ENCODE measurements around the gene GPR12.

- no peak for TF ChIP-seq EP300 (conservative IDR thresholded peaks at IDR 0.05; ENCODE audit: poor library complexity, severe bottlenecking)
- no peak for TF ChIP-seq EZH2 (IDR thresholded peaks at IDR 0.05; ENCODE audit: borderline replicate concordance, insufficient read depth, low read length, poor library complexity, severe bottlenecking)
- no peak for TF ChIP-seq CTCF (IDR thresholded peaks at IDR 0.05; ENCODE audit: poor library complexity, severe bottlenecking)
- no peak for TF ChIP-seq REST (IDR thresholded peaks at IDR 0.05; ENCODE audit: borderline replicate concordance)
- TF ChIP-seq POLR2AphosphoS5 (IDR thresholded peaks at IDR 0.05) = no peak
- TF ChIP-seq MXI1 (conservative IDR thresholded peaks at IDR 0.05; ENCODE audit: poor library complexity, severe bottlenecking) = no peak
- TF ChIP-seq TAF1 (IDR thresholded peaks at IDR 0.05; ENCODE audit: low read depth) = no peak
These were observed 7.9 kb downstream of the GPR12 start for GRCh38 chr13:26752671-26753070.
